GM12874 (cell line): ENCODE measurements around the gene TSPAN5.

Experiments
- TF ChIP-seq, protein P1 (sequence below): IDR thresholded peaks from 2 replicates; pipeline ENCODE4 v1.5.1; 2011; ENCODE audit warnings: low read depth, mild to moderate bottlenecking, control low read depth, low read length, moderate library complexity; ENCODE audit not compliant: insufficient read depth

Gene TSPAN5

DNA sequence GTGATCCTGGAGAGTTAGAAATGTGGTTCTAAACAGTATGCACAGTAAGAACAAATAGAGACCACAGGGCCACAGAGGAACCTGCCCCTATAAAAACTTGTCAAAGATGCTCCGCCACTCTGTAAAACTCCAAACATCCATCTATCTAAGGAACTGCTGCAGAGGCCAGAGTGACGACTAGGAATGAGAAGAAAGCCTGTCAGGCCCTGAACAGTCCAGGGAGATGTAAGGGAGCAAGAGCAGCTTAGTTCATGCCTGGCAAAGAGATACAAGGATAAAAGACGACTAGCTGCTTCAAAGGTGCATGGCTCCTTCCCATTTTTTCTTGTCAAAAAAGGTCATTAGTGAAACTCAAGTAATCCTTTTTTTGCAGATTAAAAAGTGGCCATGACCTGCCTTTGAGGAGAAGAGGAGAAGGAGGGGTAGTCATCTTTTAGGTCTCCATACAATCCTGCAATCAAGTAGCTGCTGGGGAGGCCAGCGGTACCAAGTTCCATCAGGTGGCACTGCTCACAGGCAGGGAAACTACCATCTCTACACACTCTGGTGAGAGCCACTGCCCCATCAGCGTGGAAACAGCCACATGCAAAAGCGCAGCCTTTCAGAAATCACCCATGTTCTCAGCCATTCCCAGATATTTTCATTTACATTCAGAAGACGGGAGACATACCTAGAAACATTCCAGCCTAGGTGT, 162.1 kb downstream of the TSPAN5 start:
- TF ChIP-seq, protein P1, sequence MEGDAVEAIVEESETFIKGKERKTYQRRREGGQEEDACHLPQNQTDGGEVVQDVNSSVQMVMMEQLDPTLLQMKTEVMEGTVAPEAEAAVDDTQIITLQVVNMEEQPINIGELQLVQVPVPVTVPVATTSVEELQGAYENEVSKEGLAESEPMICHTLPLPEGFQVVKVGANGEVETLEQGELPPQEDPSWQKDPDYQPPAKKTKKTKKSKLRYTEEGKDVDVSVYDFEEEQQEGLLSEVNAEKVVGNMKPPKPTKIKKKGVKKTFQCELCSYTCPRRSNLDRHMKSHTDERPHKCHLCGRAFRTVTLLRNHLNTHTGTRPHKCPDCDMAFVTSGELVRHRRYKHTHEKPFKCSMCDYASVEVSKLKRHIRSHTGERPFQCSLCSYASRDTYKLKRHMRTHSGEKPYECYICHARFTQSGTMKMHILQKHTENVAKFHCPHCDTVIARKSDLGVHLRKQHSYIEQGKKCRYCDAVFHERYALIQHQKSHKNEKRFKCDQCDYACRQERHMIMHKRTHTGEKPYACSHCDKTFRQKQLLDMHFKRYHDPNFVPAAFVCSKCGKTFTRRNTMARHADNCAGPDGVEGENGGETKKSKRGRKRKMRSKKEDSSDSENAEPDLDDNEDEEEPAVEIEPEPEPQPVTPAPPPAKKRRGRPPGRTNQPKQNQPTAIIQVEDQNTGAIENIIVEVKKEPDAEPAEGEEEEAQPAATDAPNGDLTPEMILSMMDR: no peak

DNA sequence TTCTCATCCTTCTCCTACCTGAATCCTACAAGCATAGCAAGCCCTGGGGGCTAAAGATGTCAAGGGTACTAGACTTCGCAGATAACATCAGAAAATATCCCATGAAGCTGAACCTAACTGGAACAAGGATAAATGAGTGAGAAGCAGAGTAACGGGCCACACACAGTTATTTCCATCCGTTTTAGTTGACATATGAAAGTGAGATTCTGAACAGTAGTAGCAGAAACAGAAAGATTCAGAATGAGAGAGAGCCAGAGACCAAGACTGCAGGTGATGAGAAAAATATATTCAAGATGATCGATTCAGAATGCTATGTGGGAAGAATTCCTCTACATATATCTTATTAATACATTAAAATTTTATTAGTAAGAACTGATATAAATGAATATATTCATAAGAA, 165.1 kb downstream of the TSPAN5 start:
- TF ChIP-seq, protein P1: no peak

DNA sequence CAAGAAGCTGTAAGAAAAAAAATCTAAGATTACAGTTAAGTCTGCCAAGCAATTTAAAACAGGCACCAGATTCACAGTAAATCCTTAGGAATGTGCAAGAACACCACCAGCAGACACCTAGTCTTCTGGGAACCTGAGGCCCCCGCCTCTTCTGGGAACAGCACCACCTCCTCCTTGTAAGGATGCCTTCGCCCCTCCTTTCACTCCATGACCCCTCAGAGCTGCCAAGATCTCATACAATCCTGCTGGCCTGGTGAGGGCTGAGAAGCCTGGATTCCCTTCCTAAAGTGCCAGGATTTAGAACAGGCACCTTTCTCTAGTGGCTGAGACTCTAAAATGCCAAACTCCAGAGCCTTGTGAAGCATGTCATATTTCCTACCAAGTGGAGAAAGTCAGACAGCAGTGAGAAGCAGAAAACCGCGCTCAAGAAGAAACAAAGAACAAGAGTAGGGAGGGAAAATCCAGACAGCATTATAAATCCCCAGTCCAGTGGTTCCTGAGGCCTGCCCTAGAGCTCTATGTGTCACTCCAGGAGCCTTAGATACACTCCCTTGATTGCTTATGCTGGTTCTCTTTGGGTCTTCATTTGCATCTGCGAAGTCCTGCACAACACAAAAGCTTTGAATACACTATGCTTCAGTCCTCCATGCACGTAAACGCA, 166.4 kb downstream of the TSPAN5 start:
- TF ChIP-seq, protein P1: no peak

DNA sequence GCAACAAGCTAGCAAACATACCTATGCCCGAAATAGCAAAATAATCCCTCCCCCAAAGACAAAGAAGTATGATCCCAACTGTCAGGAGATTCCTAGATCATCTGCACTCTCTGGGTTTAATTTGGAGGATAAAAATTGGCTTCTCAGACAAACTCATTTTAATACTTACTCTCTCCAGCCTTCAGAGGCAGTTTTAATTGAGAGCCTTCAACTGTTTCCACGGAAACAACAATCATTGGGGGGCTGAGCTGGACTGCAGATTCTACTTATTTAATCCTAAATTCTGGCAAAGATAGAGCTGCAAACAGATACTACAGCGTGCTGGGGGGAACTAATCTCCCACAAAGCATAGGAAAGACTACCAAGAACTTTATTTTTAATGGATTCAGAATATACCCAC, 168.2 kb downstream of the TSPAN5 start:
- TF ChIP-seq, protein P1: no peak

DNA sequence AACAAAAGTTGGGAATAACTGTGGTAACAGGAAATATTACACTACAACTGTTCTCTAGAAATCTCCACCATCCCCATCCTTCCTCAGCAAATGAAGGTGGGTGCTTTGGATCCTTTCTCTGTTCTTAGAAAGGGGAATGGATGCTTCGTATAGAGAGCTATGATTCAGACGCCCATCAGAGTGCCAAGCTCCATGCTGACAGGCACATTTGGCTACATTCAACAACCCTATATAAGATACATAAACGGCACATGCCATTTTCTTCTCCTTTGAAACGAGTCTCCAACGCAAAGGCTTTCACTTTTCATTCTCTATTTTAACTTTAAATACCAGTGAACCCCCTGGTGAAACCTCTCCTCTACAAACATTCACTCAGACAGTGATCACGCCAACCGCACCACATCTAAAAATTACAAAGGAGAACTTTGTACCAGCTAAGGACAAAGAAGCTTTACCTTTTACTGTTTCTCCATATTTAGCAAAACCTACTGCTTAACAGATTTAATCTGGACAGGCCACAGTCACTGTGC, 172.5 kb downstream of the TSPAN5 start:
- TF ChIP-seq, protein P1: no peak

DNA sequence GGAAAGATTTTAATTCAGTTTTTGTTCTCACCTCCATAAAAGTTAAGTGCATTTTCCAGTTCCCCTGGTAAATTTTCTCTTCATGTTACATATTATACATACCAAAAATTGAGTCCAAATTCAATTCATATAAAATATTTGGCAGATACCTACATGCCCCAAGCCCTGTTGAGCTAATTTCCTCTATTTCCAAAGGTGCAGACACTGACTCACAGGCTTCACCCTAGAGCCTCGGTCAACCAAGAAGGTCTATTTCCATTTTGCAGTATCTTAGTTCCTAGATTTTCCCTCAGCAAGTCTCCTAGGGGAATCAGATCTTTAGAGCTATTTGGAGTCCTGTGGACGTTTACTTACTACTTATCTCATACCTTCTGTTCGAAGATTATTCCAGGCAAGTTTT, 174.4 kb downstream of the TSPAN5 start:
- TF ChIP-seq, protein P1: no peak

DNA sequence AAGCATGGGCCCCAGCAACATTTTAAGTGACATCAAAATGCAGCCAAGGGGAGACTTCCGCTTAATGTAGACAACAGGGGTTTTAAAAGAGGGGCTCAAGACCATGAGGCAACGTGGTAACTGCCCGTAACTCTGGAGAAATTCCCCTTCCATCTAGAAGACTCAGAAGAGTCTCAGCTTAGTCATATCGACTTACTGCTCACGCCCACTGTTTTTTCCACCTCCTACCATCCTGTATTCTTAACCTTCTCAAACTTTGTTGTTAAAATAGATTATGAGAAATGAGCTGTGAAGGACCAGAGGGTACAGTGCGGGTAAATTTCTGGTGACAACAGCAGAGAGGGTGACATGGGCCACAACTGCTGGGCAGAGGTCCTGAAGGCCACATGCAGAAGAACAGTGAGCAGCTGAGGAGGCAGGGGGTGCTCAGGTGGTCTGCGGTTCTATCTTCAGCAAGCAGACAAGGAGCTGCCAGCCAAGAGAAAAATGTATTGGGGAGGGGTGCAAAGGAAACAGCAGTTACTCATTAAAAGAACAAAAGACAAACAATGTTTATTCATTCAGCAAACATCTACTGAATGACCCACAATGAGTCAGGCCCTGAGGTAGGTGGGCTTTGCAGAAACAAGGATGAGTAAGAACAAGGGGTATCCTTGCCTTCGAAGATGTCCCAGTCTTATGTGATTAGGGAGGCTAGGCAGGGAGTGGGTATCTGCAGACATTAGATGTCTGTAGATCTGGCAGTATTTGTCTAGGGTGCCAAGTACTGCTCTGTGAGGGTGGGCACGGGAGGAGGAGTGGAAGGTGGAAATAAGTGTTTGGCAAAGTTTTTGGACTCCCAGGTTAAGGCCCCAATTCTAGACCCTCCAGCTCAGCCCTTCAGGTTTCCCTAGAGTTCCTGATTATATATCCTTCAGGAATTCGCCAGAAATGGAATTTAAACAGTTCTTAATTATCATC, 175.3 kb downstream of the TSPAN5 start:
- TF ChIP-seq, protein P1: no peak
